ENCODE data around the gene KIFAP3. TPM values are rescaled to one million over a fixed set of nuclear protein-coding genes. Genes with fewer than 3 reads are reported as not detected.
"Not testable (repeated sequence)": the region's sequence is repeated elsewhere in the genome, so short reads cannot be mapped to it uniquely, and the experiment has no call there.

KIFAP3 gene
- 26.9 TPM for polyA plus RNA-seq (2013, experiment 1 of 2; ENCODE audit: insufficient read length)
- 28.3 TPM for polyA plus RNA-seq (2013, experiment 2 of 2; ENCODE audit: insufficient read length)

GRCh38 chr1:170074250-170075157 is at the start of gene KIFAP3:
Gene KIFAP3, minus strand, starts transcription at chr1:170074695. Its CDS starts 228 bp downstream, at chr1:170074467.
- DNase-seq = peak; percentile 99

GRCh38 chr1:170122366-170122765 is 47.9 kb upstream of the KIFAP3 start:
- DNase-seq = no peak

GRCh38 chr1:170114906-170115305 is 40.4 kb upstream of the KIFAP3 start:
- DNase-seq = peak; percentile 69

GRCh38 chr1:170113140-170113539 is 38.6 kb upstream of the KIFAP3 start:
- DNase-seq = not testable (repeated sequence)

- no peak for DNase-seq
These were observed 23.0 kb upstream of the KIFAP3 start for GRCh38 chr1:170097449-170097948.

GRCh38 chr1:170096806-170097340 is 22.4 kb upstream of the KIFAP3 start:
- no peak for DNase-seq

- DNase-seq = no peak
These were observed 21.7 kb upstream of the KIFAP3 start for GRCh38 chr1:170095976-170096748.

- not testable (repeated sequence) for DNase-seq
These were observed 20.5 kb upstream of the KIFAP3 start for GRCh38 chr1:170094697-170095616.

- DNase-seq = no peak
These were observed 12.0 kb upstream of the KIFAP3 start for GRCh38 chr1:170086399-170087032.

GRCh38 chr1:170085091-170085490 is 10.6 kb upstream of the KIFAP3 start:
- DNase-seq = peak; percentile 28

- no peak for DNase-seq
These were observed 4.2 kb upstream of the KIFAP3 start for GRCh38 chr1:170078610-170079189.

- no peak for DNase-seq
These were observed 3.4 kb upstream of the KIFAP3 start for GRCh38 chr1:170077926-170078325.

GRCh38 chr1:170076952-170077351 is 2.5 kb upstream of the KIFAP3 start:
- not testable (repeated sequence) for DNase-seq

- DNase-seq = no peak
These were observed 1.7 kb upstream of the KIFAP3 start for GRCh38 chr1:170076199-170076598.

- DNase-seq = no peak
These were observed 691 bp upstream of the KIFAP3 start for GRCh38 chr1:170075186-170075585.

GRCh38 chr1:170073893-170074249 is 624 bp downstream of the KIFAP3 start:
- no peak for DNase-seq

GRCh38 chr1:170071378-170071777 is 3.1 kb downstream of the KIFAP3 start:
- DNase-seq = no peak

GRCh38 chr1:170068923-170069322 is 5.6 kb downstream of the KIFAP3 start:
- DNase-seq = no peak

- no peak for DNase-seq
These were observed 7.2 kb downstream of the KIFAP3 start for GRCh38 chr1:170067253-170067819.

- no peak for DNase-seq
These were observed 9.7 kb downstream of the KIFAP3 start for GRCh38 chr1:170064821-170065220.
